ENCODE measurements around the gene CYGB. TPM values are rescaled to one million over a fixed set of nuclear protein-coding genes. Genes with fewer than 3 reads are reported as not detected.

Gene CYGB
- total and polyA plus RNA-seq, 2 of the 13 experiments (the other 11 are each of a cell fraction or from before 2014, with no cell fraction given) = 18.9 to 27.1 TPM

DNA sequence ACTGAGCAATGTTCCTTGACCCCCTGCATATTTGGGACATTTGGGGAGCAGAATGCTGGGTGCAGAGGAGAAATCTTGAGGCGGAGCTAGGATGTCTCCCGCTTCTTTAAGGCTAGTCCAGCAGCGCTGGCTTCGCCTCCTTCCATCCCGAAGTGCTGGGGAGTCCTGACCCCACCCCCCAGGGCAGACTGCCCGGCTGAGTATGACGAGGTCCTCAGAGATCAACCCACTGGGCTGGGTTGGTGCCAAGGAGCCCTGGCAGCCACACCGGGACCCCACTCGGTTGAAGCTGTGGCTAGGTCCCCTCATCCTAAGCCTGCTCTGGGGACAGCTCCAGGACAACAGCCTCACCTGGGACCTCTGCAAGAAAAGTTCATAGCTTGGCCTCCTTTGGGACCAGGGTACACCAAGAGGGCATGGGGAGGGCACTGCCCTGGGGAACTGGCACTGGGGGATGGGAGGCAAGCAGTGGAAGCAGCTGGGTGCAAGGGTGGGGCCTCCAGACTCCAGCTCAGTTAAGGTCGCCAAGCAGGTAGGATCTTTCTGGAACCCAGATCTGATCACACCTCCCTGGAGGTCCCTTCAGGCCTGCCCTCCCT, 47.3 kb downstream of the CYGB start:
- ATAC-seq (no peak), DNase-seq (ENCODE audit: low spot score) (no peak), FAIRE-seq (no peak)
- WGBS (ENCODE audit: low lambda C conversion rate) = 81% methylated on average over 7 of the region's 10 CpGs
- Histone ChIP-seq H3K4me2 (ENCODE audit: low read depth, low read length) (no peak overlapping the region), H3K9me3 (ENCODE audit: low read length) (no peaks in the 10 kb centered on the region), H2AFZ (ENCODE audit: low read length) (no peak overlapping the region), H4K20me1 (ENCODE audit: insufficient read depth, low read length) (peaks cover 20% of the 10 kb centered on the region; the same call in 1 of the 2 replicates), H3K27ac (ENCODE audit: extremely low read length, insufficient read depth, low read length) (no peak overlapping the region), H3K4me3 (replicated peaks in 1 of 3; ENCODE audit: insufficient read depth in 1 of 3, low read depth in 2 of 3, low read length in 3 of 3) (no peak overlapping the region), H3K79me2 (ENCODE audit: insufficient read depth, low read length) (no peaks in the 10 kb centered on the region), H3K27me3 (ENCODE audit: control insufficient read depth in 1 of 2, insufficient read depth in 2 of 2, low read length in 2 of 2) (no peaks in the 10 kb centered on the region), H3K9ac (ENCODE audit: insufficient read depth, low read depth, low read length) (no peak overlapping the region), H3K4me1 (ENCODE audit: insufficient read depth, low read length) (peaks cover 63% of the 10 kb centered on the region), H3K36me3 (replicated peaks in 1 of 2; ENCODE audit: control insufficient read depth in 1 of 2, insufficient read depth in 2 of 2, low read length in 2 of 2) (0 out of 5 replicates have a peak, but pooled peaks cover 1 to 3% of the 10 kb centered on the region in 2 experiments)
- CTCF ChIA-PET (ENCODE audit: low intra/inter-chr PET ratio, low total read pairs) = no interaction called here
- POLR2A ChIA-PET = interaction anchor here (0.9 to 12.2 kb wide), 2 partner anchors 10 to 28 kb away, joined by 3 to 252 read pairs; partner anchors contain the start of gene RHBDF2
- in situ Hi-C loops (cut with HindIII; ENCODE audit: extremely low pct_ligation_motif_present, low pct_unique_long_range_greater_than_20kb) (no loop called here), intact Hi-C loops (cut with micrococcal nuclease; ENCODE audit: unreplicated experiment) (no loop called here)
- BruUV-seq (replicated peaks) = no TSS peak
- TF ChIP-seq HNRNPL (IDR thresholded peaks at IDR 0.05; ENCODE audit: low read depth, low read length) (peak; percentile 86), AGO1 (IDR thresholded peaks at IDR 0.05; ENCODE audit: low read depth, low read length, poor library complexity, severe bottlenecking) (peak; percentile 14), ZNF230 (CRISPR knock-in tag; IDR thresholded peaks at IDR 0.05) (no peak), ZNF484 (CRISPR knock-in tag; IDR thresholded peaks at IDR 0.05; ENCODE audit: borderline replicate concordance, low read depth) (no peak), U2AF1 (optimal IDR thresholded peaks at IDR 0.05; ENCODE audit: low read depth, low read length) (no peak), RBM22 (optimal IDR thresholded peaks at IDR 0.05; ENCODE audit: low read length) (peak; percentile 58), GTF2F1 (IDR thresholded peaks at IDR 0.05; ENCODE audit: low read length) (no peak)
- TF ChIP-seq, protein P1, sequence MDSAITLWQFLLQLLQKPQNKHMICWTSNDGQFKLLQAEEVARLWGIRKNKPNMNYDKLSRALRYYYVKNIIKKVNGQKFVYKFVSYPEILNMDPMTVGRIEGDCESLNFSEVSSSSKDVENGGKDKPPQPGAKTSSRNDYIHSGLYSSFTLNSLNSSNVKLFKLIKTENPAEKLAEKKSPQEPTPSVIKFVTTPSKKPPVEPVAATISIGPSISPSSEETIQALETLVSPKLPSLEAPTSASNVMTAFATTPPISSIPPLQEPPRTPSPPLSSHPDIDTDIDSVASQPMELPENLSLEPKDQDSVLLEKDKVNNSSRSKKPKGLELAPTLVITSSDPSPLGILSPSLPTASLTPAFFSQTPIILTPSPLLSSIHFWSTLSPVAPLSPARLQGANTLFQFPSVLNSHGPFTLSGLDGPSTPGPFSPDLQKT (CRISPR knock-in tag; IDR thresholded peaks at IDR 0.05; ENCODE audit: borderline replicate concordance) = no peak
- TF ChIP-seq, protein P2, sequence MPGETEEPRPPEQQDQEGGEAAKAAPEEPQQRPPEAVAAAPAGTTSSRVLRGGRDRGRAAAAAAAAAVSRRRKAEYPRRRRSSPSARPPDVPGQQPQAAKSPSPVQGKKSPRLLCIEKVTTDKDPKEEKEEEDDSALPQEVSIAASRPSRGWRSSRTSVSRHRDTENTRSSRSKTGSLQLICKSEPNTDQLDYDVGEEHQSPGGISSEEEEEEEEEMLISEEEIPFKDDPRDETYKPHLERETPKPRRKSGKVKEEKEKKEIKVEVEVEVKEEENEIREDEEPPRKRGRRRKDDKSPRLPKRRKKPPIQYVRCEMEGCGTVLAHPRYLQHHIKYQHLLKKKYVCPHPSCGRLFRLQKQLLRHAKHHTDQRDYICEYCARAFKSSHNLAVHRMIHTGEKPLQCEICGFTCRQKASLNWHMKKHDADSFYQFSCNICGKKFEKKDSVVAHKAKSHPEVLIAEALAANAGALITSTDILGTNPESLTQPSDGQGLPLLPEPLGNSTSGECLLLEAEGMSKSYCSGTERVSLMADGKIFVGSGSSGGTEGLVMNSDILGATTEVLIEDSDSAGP (CRISPR knock-in tag; IDR thresholded peaks at IDR 0.05; ENCODE audit: borderline replicate concordance) = 0 out of 2 replicates have a peak, but pooled peaks have one; percentile 21
- TF ChIP-seq, protein P3, sequence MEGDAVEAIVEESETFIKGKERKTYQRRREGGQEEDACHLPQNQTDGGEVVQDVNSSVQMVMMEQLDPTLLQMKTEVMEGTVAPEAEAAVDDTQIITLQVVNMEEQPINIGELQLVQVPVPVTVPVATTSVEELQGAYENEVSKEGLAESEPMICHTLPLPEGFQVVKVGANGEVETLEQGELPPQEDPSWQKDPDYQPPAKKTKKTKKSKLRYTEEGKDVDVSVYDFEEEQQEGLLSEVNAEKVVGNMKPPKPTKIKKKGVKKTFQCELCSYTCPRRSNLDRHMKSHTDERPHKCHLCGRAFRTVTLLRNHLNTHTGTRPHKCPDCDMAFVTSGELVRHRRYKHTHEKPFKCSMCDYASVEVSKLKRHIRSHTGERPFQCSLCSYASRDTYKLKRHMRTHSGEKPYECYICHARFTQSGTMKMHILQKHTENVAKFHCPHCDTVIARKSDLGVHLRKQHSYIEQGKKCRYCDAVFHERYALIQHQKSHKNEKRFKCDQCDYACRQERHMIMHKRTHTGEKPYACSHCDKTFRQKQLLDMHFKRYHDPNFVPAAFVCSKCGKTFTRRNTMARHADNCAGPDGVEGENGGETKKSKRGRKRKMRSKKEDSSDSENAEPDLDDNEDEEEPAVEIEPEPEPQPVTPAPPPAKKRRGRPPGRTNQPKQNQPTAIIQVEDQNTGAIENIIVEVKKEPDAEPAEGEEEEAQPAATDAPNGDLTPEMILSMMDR (CRISPR knock-in tag; IDR thresholded peaks at IDR 0.05) = no peak
